Astrocyte (in vitro differentiated cells and primary cell): ENCODE data around the gene FABP3.

Experiments used
- EZH2 ChIP-seq: IDR thresholded peaks from 2 replicates; pipeline ENCODE4 v1.6.1; 2012; ENCODE audit warnings: mild to moderate bottlenecking, low read length, inconsistent platforms; ENCODE audit not compliant: insufficient read depth
- TF ChIP-seq, protein P1 (sequence below): IDR thresholded peaks from 2 replicates; pipeline ENCODE4 v1.5.1; 2011; ENCODE audit warnings: low read depth, mild to moderate bottlenecking, inconsistent platforms, low read length, moderate library complexity; ENCODE audit not compliant: insufficient read depth

DNA sequence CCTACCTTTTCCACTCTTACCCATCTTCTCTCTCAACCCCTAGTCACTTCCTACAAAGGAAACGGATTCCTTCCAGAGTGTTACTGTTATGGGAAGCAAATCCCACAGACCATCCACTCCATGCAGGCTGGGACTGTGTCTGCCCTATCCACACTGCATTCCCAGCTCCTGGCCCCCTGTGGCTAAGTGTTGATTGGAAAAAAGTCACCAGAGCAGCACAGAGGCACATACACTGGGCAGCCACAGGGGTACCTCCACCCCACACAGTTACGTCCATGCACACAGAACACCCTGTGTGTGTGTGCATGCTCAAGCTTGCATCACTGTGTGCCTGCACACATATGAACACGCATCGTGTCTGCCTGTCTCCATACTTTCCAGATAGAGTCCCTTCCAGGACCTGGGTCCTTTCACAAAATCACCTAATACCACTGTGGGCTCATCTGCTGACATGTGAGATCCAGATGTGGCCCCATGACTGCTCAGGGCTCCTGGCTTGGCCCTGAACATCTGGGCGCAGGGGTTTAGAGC lies 36.0 kb upstream of the FABP3 start:
- TF ChIP-seq, protein P1, sequence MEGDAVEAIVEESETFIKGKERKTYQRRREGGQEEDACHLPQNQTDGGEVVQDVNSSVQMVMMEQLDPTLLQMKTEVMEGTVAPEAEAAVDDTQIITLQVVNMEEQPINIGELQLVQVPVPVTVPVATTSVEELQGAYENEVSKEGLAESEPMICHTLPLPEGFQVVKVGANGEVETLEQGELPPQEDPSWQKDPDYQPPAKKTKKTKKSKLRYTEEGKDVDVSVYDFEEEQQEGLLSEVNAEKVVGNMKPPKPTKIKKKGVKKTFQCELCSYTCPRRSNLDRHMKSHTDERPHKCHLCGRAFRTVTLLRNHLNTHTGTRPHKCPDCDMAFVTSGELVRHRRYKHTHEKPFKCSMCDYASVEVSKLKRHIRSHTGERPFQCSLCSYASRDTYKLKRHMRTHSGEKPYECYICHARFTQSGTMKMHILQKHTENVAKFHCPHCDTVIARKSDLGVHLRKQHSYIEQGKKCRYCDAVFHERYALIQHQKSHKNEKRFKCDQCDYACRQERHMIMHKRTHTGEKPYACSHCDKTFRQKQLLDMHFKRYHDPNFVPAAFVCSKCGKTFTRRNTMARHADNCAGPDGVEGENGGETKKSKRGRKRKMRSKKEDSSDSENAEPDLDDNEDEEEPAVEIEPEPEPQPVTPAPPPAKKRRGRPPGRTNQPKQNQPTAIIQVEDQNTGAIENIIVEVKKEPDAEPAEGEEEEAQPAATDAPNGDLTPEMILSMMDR, result no peak
- no peak for TF ChIP-seq EZH2
